Stromal cell of bone marrow (primary cell): Measurements from ENCODE around the gene HS3ST3B1.

Experiments
- DNase-seq: peaks from one replicate; pipeline ENCODE4 v3.0.0-alpha.2; 2012; ENCODE audit warnings: low read depth

The HS3ST3B1 gene

DNA sequence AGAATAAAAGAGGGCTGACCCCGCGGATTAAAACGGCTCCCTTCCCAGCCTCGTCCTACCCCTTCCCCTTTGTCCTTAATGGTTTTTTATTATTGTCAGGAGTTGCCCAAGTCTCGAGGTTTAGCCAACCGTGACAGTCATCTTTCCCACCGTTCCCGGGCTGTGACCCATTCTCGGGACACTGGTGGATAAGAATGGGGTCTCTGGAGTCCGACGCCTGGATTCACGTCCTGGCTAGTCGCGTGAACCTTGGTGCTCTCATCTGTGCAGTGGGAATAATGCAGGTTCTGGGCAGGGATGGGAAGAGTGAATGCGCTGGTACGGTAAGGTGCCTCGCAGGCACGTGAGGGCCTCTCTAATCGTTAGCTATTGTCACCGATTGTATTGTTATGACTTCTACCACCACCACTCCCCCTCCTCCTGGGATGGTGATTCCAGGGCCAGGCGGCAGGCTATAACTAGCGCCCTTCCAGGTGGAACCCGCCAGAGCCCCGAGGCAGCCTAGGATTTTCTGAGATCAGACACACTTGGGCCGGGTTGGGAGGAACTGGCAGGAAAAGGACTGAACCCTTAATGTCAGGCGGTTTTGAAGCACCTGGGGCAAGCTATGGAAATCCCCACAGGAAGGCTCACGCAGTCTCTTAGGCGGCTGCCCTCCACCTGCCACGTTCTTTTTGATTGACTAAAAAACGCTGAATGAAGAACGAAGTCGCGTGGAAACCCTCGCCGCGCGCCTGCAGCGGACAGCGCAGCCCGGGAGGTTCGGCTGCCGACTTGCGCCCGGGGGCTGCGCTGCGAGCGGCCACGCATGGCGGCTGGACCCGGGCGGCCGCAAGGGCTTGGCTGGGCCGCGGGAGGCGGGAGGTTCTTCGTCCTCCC lies 2.7 kb downstream of the HS3ST3B1 start:
- no peak for DNase-seq

DNA sequence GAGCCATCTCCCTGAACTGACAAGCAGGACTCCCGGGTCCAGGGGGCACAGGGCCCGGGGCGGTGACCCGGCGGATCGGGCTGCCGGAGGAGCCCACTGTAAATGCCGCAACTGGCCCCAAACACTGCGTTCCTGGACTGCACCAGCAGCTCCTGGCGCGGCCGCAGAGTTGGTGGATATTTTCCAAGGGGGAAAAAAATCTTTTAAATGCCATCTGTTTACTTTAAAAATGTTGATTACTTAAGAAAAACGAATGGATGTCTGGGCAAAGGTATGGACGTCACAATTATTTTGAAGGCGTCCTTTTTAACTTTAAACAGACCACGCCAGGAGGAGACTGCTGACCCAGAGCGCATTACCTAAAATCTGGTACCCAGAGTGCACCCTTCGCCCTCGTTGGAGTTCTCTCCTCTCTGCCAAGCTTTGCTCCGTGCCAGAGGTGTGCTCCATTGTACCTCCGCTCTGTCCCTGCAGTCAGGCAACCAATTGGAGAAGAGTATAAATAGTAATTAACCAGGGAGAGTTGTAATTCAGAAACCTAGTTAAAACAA lies 3.4 kb downstream of the HS3ST3B1 start:
- no peak for DNase-seq

DNA sequence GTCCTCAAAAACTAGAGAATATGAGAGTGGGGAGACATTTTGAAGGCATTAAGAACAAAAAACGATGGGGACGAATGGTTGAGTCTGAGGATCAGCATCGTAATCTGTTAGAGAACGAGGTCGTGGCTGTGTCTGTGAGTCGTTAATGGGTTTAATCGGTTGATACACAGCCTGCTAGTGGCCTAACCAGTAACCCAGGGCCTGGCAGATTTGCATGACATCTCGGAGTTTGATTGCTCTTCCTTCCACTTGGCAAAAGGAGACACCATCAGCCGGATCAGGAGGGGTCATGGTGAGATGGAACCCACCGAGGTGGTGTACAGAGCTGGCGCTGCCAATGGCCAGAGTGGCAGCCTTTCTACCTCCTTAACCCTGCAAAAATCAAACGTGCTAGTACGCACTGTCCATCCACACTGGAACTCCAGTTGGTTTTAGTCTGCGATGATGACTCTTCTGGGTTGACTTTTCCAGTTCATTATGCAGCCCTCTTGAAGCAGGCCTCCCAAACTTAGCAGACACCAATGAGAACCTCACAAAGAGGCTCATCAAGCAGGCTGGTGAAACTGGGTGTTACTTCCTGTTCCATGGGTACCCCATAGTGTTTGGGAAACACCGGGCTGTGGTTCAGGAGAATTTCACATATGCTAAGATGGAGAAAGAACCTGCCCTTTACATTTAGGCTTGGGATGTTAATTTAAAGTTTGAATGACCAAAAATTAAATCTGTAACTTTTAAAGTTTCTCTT lies 4.1 kb downstream of the HS3ST3B1 start:
- no peak for DNase-seq

DNA sequence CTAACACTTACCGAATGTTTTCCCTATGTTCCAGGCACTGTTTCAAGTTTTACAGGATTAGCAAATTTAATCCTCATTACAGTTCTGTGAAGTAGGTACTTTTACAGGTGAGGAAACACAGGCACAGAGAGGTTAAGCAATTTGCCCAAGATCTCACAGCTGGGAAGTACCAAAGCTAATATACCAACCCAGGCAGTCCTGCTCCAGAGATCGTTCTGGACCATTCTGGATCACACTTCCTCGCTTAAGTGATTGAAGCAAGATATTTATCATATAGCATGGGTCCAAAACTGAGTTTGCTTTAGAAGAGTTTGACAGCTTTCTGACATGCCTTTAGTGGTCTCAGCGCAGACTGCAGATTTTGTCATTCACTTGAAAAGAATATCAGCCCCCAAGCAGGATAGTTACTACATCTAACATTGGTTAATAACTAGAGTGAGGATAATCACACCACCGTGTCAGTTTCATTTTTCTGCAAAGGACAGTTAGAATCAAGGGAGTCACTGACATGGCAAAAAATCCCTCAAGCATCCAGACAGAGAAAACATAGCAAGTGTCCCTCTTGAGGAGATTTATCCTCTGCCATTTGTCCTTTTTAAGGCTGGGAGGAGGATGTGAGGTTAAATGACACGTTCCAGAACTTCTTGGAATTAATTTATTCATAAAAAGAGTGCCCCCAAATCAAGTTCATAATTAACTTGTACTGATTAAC lies 5.1 kb downstream of the HS3ST3B1 start:
- DNase-seq = no peak

DNA sequence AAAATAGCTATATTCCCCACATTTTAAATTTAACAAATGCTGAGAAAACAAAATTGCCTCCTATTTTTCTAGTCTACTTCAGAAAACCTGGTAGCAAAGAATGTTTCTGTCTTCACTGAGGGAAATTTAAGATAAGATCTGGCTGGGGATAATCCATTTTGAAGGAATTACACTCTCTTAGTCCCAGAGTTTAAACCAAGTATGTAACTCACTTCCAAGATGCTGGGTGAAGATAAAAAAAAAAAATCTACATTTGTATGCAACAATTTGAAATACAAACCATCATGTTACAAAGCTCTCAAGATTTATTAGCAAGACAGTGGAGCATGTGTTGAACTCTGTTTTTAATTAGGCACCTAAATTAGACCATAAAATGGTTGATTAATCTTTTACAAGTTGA lies 5.7 kb downstream of the HS3ST3B1 start:
- no peak for DNase-seq

DNA sequence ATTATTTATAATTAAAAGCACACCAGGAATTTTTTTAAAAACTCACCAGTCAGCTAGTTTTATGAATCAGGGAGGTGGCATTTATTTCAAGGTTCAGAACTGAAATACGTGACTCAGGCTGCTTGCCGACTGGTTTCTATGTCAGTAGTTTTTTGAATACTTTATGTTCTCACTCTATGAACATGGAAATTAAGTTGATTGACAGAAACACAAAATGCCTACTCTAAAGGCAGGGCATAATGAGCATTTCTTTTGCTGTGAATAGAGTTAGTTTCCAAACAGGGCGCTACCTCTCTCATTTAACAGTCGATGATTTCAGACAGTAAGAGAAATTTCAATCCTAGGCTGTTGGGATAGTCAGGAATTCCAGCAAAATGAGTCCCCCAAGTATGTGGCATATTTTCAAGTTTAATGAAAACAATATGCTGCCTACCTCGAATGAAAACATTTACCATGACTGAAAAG lies 6.7 kb downstream of the HS3ST3B1 start:
- DNase-seq = peak; percentile 65

DNA sequence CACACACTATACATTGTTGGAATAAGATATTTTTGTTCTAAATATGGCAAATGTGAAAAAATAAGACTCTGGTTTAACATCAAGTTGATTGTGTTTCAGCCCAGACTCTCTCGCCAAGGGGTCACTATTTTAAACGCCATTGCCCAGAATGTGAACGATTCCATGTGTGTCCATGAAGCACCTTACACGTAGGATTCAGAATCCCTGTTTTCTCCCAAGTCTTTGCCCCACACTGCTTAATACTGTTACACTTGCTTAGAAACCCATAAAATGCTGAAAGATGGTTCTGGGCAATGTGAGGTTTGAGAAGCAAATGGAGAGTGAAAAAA lies 7.7 kb downstream of the HS3ST3B1 start:
- no peak for DNase-seq

DNA sequence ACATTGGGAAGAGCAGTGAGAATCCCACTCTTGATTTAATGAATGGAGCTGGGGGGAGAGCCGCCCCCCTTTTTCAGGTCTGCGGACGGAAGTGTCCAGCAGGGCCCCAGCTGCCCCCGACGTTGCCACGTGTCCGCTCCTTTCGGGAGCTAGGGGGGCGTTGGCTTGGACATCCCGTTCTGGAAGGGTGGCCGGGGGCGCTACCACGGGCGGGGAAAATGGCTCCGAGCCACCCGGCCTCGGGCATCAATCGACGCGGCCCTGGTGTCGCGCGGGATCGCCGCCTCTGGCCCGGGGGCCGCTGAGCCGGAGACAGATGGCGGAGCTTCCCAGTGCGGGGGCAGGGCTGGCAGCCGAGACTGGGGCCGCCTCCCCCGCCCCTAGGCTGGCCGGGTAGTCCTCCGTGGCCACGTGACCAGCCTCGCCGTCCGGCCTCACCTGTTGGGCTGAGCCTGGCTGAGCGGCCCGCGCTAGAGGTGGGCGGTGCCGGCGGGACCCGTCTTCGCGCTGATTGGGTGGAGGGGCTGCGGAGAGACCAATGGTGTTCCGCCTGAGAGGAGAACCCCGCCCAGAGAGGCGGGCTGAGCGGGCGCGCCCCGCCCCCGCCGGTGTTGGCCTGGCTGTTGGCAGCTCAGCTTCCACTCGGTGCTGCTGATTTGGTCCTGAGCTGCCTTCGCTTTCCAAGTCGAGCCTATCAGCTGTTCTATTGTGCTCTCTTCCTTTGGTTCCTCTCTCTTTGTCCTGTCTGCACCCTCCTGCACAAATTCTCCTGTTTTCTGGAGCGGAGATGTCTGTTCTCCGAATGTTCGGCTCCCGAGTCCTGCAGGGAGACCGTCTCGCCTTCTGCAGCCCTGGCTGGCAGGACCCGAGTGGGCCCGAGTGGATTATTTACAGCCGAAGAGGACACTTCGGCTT lies 8.3 kb downstream of the HS3ST3B1 start:
- peak; percentile 85 for DNase-seq

DNA sequence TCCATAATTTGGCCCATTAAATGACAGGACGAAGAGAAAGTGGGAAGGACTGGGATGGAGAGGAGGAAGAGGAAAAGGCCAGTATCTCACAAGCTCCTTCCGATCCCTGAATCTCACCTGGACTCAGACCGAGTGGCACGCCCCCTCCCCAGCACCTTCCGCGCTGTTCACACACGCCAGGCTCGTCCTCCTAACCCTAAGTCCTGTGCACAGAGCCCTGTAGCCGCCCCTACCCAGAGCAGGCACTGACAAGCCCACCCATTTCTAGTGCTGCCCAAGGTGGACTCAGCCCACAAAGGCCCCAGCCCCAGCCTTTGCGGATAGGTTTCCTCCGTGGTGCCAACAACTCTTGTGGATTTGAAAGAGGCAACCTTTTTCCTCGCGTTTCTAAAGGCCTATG lies 9.2 kb downstream of the HS3ST3B1 start:
- DNase-seq = no peak

DNA sequence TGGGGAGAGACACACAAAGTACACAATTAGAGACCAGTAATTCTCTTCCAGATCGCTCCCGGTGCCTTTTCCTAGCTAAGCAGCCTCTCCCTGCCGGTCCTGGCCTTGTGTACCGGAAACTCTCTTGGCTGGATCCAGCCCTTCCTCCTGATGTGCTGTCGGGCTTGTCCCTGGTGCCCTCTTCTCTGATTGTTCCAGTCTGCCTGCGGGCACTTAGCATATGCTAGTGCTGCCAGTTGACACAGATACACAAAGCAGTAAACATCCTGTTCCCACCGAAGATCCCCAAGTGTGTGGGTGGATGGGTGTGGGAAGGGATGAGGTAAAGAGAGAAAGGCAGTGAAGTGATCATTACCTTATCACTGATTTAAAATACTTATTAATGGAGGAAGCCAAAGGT lies 9.7 kb downstream of the HS3ST3B1 start:
- no peak for DNase-seq

DNA sequence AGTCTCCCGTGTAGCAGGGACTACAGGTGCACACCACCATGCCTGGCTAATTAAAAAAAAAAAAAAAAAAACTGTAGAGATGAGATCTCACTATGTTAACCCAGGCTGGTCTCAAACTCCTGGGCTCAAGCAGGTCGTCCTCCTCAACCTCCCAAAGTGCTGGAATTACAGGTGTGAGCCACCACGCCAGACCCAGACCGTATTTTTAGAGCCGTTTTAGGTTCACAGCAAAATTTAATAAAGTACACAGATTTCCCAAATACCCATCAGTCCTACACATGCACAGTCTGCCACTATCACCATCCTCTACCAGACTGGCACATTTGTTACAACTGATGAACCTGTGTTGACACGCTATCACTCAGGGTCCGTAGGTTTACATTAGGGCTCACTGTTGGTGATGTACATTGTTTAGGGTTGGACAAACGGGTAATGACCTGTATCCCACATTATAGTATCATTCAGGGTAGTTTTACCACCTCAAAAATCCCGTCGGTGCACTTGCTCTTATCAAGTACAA lies 10.4 kb downstream of the HS3ST3B1 start:
- no peak for DNase-seq

DNA sequence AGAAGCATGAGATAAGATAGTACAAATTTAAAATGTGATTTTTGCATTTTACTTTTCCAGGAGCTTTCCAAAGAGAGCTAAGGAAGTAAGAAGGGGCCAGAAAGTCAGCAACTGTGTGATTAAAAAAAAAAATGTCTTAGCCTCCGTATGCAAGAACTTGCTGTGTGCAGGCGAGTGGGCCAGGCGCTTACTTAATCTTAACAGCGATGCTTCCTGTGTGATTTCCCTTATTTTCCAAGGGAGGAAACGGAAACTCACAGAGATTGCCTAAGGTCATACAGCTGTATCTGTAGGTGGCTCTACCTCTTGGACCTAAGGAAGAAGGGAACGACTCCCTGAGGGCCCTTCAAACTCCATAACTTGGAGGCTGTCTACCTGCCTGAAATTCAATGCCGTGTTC lies 11.1 kb downstream of the HS3ST3B1 start:
- DNase-seq = no peak

DNA sequence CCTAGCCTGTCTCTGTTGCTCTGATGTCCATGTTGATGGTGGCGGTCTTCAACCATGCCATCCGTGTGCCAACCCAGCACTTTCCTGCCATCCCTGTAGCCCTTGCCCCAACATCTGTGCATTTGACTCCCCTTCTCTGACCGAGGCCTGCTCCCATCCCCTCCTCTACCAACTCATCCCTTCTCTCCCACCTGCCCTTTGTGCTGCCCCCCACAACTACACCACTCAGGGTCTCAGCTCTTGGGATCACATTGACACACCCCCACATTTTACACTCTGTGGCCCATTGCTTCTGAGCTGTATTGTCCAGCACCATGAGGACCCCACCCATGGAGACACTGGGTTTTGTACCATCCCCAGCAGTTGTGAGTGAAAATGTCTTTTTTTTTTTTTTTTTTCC lies 11.6 kb downstream of the HS3ST3B1 start:
- DNase-seq = no peak

DNA sequence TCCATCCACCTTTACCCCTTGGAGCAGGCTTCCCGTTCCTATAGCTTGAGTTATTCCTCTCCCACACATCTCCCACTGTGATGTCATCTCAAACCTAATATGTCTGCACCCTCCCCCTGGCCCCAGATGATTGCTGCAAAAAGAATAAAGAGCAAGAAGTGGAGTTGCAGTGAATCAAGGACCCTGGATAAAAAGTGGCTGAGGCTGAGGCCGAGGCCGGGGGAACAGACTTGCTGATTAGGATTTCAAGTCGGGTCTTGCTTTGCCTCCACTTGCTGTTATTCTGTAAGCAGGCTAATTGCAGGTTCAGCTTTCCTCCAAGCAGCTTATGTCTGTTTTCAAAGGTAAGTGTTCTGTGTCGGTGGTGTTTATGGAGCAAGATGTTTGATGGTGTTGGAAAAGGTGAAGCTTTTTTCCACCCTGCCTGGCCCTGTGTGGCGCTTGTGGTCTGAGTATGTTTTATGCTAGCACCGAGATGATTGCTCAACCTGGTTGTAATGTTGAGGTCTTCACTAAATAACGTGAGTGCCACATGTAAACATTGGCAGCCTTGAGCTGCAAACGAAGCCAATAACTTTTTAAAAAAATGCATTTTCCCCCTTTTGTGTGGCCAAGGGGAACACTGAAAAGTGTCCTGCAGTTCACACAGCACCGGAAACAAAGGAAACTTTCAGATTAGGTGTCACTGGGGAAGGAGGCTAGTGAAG lies 15.4 kb downstream of the HS3ST3B1 start:
- no peak for DNase-seq

DNA sequence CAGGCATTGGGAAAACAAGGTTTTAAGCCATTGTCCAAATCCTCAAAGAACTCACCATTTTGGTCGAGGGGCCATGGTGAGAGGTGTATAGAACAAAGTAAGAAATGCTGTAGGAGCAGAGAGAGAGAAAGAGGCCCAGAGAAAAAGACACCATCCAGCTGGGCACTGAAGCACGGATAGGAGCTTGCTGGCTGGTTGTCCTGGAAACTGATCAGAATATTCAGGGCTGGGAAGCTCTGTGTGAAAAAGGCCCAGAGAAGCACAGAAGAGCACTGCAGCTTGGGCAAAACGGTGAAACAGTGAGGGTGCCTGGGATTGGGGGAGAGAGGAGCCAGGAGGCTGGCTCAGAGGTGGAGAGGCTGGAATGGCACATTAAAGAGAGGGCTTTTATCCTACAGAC lies 16.5 kb downstream of the HS3ST3B1 start:
- DNase-seq = no peak

DNA sequence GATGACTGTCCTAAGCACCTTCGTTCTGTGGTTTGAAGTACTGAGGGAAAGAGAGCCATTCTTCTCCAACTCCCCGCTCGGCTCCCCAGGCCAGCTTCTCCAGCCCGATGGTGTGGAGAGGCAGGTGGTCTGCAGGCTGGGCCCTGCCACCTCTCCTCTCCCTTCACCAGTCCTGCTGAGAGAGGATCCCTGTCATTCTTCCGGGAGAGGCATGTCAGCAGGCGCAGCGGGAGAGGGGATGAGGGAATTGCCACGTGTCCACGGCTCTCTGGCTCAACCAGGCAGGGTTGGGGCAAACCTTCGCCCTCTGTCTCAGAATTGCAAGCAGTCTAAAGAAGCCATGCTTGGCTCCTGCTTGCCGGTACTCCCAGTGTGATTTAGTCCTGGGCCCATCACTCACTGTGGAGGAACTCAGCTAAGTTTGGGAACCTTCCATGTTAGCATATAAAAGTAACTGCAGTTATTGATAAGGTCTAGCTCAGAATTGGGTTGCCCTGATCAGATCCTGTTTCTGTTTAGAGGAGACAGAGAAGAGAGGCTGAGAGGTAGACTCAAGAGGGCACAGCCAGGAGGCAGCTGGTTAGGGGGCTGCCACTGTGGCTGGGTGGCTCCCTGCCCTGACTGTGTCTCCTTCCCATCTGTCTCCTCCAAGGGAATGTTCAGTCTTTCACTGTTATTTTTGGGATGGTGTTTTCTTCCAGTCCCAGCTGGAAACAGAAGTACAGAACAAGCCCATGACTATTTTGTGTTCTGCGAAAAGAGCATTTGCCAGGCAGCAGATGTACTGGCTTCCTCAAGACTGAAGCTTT lies 17.4 kb downstream of the HS3ST3B1 start:
- DNase-seq = no peak

DNA sequence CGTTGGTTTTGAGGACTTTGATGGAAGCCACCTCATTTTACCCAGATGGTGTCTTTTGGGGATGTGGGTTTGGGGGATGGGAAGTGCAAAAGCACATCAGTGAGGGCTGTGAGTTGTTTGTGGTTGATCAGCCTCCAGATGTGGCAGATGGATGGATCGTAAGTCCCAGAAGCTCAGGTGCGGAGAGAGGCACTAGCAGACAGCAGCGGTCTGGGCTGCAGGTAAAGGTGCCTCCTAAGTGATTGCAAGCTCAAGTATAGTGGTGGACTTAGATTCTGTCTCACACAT lies 18.0 kb downstream of the HS3ST3B1 start:
- DNase-seq = no peak

DNA sequence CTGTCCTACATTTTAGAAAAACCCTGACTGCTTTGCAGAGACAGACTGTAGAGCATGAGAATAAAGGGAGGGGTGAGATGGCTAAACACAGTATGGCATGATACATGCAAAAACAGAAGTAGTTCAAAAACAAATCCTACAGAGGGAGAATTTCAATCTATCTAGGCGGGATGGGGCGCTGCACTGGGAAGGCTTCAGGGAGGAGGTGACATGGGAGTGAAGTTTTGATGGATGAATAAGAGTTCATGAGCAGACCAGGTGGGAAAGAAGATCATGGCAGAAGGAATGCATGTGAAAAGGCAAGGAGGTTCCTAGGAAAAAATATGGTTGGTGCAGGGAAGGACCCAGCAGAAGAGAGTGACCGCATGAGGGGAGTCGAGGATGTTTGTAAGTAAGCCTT lies 19.2 kb downstream of the HS3ST3B1 start:
- DNase-seq = no peak

DNA sequence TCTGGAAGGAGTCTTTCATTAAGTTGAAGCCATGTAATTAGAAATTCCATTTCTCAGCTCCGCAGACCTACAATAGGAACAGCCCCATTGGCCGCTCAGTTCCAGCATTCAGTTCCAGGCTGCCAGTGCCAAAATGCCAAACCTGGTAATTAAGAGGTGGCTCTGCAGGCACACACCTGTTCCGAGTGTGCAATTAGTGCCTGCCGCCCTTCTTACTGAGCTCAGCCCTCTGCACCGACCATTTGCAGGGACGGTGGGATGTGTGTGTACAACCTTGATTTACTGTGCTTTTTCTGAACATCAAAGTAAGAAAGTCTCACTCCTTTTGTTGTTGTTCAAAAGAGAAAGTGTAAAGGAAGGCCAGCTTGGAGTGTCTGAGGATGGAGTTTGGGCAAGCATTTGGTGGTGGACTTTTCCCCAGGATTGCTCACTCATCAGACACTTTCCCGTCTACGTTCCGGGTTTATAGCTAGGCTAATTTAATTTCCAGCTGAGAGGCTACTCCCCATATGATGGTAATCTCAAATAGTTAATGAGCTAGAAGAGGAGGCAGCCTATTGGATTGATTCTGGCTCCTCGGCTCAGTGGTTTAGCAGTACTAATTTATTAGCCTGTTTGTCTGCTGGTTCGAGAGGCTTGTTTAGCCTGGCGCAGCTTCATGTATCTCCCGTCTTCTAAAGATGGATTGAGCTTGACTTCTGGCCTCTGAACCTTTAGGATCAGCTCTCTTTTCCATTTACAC lies 20.0 kb downstream of the HS3ST3B1 start:
- no peak for DNase-seq
